GM10266 (cell line): ENCODE measurements around the gene ENO2.

Experiments
- DNase-seq: peaks from one replicate; pipeline ENCODE4 v3.0.0; 2012; ENCODE audit errors: extremely low spot score
- TF ChIP-seq, protein P1 (sequence below): IDR thresholded peaks from 2 replicates; pipeline ENCODE4 v1.5.1; 2012; ENCODE audit warnings: mild to moderate bottlenecking, low read depth; ENCODE audit not compliant: control insufficient read depth, insufficient read depth; ENCODE audit errors: missing control alignments

ENO2 gene

GRCh38 chr12:6941782-6942181 is 27.4 kb downstream of the ENO2 start:
- TF ChIP-seq, protein P1, sequence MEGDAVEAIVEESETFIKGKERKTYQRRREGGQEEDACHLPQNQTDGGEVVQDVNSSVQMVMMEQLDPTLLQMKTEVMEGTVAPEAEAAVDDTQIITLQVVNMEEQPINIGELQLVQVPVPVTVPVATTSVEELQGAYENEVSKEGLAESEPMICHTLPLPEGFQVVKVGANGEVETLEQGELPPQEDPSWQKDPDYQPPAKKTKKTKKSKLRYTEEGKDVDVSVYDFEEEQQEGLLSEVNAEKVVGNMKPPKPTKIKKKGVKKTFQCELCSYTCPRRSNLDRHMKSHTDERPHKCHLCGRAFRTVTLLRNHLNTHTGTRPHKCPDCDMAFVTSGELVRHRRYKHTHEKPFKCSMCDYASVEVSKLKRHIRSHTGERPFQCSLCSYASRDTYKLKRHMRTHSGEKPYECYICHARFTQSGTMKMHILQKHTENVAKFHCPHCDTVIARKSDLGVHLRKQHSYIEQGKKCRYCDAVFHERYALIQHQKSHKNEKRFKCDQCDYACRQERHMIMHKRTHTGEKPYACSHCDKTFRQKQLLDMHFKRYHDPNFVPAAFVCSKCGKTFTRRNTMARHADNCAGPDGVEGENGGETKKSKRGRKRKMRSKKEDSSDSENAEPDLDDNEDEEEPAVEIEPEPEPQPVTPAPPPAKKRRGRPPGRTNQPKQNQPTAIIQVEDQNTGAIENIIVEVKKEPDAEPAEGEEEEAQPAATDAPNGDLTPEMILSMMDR: no peak
- DNase-seq: no peak

DNA sequence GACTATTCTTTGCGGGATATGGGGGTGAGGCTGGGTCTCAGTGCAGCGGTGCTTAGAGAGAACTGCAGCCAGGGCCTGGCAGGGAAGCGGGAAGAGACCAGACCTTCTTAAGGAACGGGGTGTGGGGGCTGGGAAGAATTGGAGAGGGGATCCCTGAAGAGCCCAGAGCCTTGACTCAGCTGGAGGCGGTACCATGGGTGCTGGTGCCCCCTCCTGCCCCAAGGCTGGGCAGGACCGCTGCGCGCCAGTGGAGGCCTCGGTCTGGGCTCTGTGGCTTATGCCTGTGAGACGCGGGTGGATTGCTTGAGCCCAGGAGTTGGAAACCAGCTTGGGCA is 27.9 kb downstream of the ENO2 start:
- no peak for DNase-seq
- TF ChIP-seq, protein P1: no peak

DNA sequence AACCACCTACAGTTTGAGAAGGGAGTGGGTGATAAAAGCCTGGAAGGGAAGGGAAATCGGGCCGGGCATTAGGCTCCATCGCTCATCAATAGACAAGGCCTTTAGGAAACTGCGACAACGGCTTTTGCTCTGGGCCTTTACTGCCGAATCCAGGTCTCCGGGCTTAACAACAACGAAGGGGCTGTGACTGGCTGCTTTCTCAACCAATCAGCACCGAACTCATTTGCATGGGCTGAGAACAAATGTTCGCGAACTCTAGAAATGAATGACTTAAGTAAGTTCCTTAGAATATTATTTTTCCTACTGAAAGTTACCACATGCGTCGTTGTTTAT is 29.0 kb downstream of the ENO2 start:
- peak; percentile 92 for DNase-seq
- TF ChIP-seq, protein P1: no peak

- TF ChIP-seq, protein P1: no peak
- DNase-seq: peak; percentile 78
Observed at GRCh38 chr12:6943722-6944380, 29.5 kb downstream of the ENO2 start, which contains the start of the genes C12orf57 and RNU7-1. TSS of gene C12orf57 (plus strand) at chr12:6944022. CDS start at chr12:6944122, 100 bp downstream. TSS of gene RNU7-1 (plus strand) at chr12:6943816.

DNA sequence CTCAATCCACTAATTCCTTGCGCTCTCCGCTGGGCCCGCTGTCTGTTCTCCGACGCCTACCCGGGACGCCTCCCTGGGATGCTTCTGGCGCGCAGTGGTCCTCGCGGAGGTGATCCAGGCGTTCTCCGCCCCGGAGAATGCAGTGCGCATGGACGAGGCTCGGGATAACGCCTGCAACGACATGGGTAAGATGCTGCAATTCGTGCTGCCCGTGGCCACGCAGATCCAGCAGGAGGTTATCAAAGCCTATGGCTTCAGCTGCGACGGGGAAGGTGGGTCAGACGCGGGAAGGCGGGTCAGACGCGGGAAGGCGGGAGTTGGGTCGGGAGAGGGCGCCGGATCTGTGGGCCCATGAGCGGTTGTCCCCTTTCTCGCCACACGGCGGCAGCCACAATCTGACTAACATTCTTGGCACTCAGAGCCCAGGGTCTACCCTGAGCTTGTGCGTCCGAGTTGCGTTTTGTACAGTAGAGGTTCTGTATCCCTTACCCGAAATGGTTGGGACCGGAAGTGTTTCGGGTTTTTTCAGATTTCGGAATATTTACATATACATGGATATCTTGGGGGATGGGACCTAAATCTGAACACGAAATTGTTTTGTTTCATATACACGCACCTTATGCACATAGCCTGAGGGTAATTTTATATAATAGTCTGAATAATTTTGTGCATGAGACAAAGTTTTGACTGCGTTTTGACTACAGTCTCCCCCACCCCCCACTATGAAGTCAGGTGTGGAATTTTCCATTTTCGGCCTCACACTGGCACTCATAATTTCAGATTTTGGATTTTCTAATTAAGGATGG is 30.2 kb downstream of the ENO2 start:
- TF ChIP-seq, protein P1: peak; percentile 95
- peak; percentile 81 for DNase-seq

DNA sequence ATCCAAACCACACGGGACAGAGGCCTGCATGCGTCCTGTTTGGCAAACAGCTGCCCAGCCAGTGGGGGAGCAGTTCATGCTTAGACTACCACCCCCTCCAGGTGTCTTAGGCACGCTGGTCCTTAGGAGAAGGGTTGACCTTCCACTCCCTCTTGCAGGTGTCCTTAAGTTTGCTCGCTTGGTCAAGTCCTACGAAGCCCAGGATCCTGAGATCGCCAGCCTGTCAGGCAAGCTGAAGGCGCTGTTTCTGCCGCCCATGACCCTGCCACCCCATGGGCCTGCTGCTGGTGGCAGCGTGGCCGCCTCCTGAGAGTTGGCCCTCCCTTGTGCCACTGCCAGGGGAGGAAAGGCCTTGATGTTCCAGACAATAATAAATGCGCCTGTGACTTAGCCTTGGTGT is 31.2 kb downstream of the ENO2 start:
- no peak for DNase-seq
- TF ChIP-seq, protein P1: no peak
